Cardiac fibroblast (primary cell): ENCODE data around the gene DCDC2.
A peak's percentile ranks its signal among the peaks of the same experiment; 100 is the strongest.

Experiments used
- DNase-seq, 2 donors: peaks; one replicate each; pipeline versions ENCODE4 v3.0.0 to v3.0.0-alpha.2; 2010; ENCODE audit warnings: low read depth in 2 of 2
- H3K4me3 ChIP-seq, 2 donors: replicated peaks in 1 of 2; 1 replicate in 1 of 2; 2 replicates in 1 of 2; pipeline ENCODE4 v1.5.1; 2011; ENCODE audit warnings: low read depth in 2 of 2, low read length in 2 of 2, mild to moderate bottlenecking in 2 of 2, moderate library complexity in 1 of 2
- CTCF ChIP-seq: IDR thresholded peaks from one replicate; pipeline ENCODE4 v1.5.1; 2011; ENCODE audit warnings: low read depth, mild to moderate bottlenecking, low read length, inconsistent platforms

The DCDC2 gene

GRCh38 chr6:24334285-24334684 lies 23.6 kb downstream of the DCDC2 start:
- TF ChIP-seq CTCF, result no peak
- DNase-seq, result no peak
- no peak overlapping the region for H3K4me3 ChIP-seq

GRCh38 chr6:24332317-24332716 lies 25.5 kb downstream of the DCDC2 start:
- no peak overlapping the region for H3K4me3 ChIP-seq
- DNase-seq, result peak in 1 of 2 donors; percentile 74
- no peak for TF ChIP-seq CTCF

GRCh38 chr6:24330137-24330732 lies 27.6 kb downstream of the DCDC2 start:
- TF ChIP-seq CTCF, result no peak
- no peak overlapping the region for H3K4me3 ChIP-seq
- DNase-seq, result no peak

- peak in 1 of 2 donors; percentile 45 for DNase-seq
- no peak overlapping the region for H3K4me3 ChIP-seq
- no peak for TF ChIP-seq CTCF
Measured at GRCh38 chr6:24329451-24329850, 28.4 kb downstream of the DCDC2 start.

- peak in 1 of 2 donors; percentile 11 for DNase-seq
- TF ChIP-seq CTCF, result no peak
- no peak overlapping the region for H3K4me3 ChIP-seq
Measured at GRCh38 chr6:24329022-24329421, 28.8 kb downstream of the DCDC2 start.

GRCh38 chr6:24327756-24328155 lies 30.1 kb downstream of the DCDC2 start:
- H3K4me3 ChIP-seq, result no peak overlapping the region
- no peak for TF ChIP-seq CTCF
- no peak for DNase-seq

GRCh38 chr6:24325978-24326377 lies 31.9 kb downstream of the DCDC2 start:
- no peak for TF ChIP-seq CTCF
- no peak overlapping the region for H3K4me3 ChIP-seq
- DNase-seq, result no peak
